Caco-2 (cell line): ENCODE results near the gene CXADR. TPM values are rescaled to one million over a fixed set of nuclear protein-coding genes. Genes with fewer than 3 reads are reported as not detected.
"Not testable (repeated sequence)": the region's sequence is repeated elsewhere in the genome, so short reads cannot be mapped to it uniquely, and the experiment has no call there.

Experiments
- BruUV-seq: library from RNA; stranded (reverse); fragments of 400-500 nt; replicated peaks from 2 replicates; lab custom pipeline; 2021; lab: Mats Ljungman, UMichigan
- CTCF ChIA-PET: fragments of 300-600 bp; sonication (Branson Sonifier 250); formaldehyde crosslinking; loops from one replicate; lab custom pipeline; 2022; ENCODE audit warnings: antibody characterized with exemption; lab: Charles Lee
- POLR2A ChIA-PET: fragments of 300-600 bp; sonication (Branson Sonifier 250); formaldehyde crosslinking; loops from one replicate; lab custom pipeline; 2022; ENCODE audit warnings: antibody characterized with exemption; lab: Charles Lee
- DNase-seq, 2 experiments: peaks; one replicate each; pipeline versions ENCODE4 v3.0.0 to v3.0.0-alpha.2; 2020 to 2022
- H3K27me3 ChIP-seq: replicated peaks from 2 replicates; pipeline ENCODE4 v1.6.0; 2011; ENCODE audit warnings: low read length; ENCODE audit not compliant: control insufficient read depth, insufficient read depth
- H3K36me3 ChIP-seq: 2 replicates; pipeline ENCODE4 v1.5.1; 2011; ENCODE audit warnings: low read length; ENCODE audit not compliant: control insufficient read depth, insufficient read depth
- H3K4me1 ChIP-seq: fragments of 250-450 bp; sonication (Bioruptor Pico); 2 replicates; pipeline ENCODE4 v1.5.1; 2020; ENCODE audit warnings: mild to moderate bottlenecking
- H3K4me3 ChIP-seq: 2 replicates; pipeline ENCODE4 v1.5.1; 2011; ENCODE audit warnings: low read depth, mild to moderate bottlenecking, control low read depth, low read length
- H3K9me3 ChIP-seq: fragments of 250-450 bp; sonication (Bioruptor Pico); 2 replicates; pipeline ENCODE4 v1.5.1; 2020; ENCODE audit warnings: mild to moderate bottlenecking, moderate library complexity
- H3K27ac Mint-ChIP-seq: one replicate; pipeline ENCODE4 v1.8.0; 2022; ENCODE audit warnings: mixed read lengths; ENCODE audit not compliant: unreplicated experiment
- H3K27me3 Mint-ChIP-seq: one replicate; pipeline ENCODE4 v1.8.0; 2022; ENCODE audit warnings: mixed read lengths; ENCODE audit not compliant: insufficient read depth, unreplicated experiment
- H3K36me3 Mint-ChIP-seq: one replicate; pipeline ENCODE4 v1.8.0; 2022; ENCODE audit warnings: mild to moderate bottlenecking, mixed read lengths; ENCODE audit not compliant: insufficient read depth, unreplicated experiment
- H3K4me1 Mint-ChIP-seq: one replicate; pipeline ENCODE4 v1.8.0; 2022; ENCODE audit warnings: low read depth, mixed read lengths; ENCODE audit not compliant: unreplicated experiment
- H3K4me3 Mint-ChIP-seq: one replicate; pipeline ENCODE4 v1.8.0; 2022; ENCODE audit warnings: mild to moderate bottlenecking, moderate library complexity, mixed read lengths; ENCODE audit not compliant: unreplicated experiment
- H3K9me3 Mint-ChIP-seq: one replicate; pipeline ENCODE4 v1.8.0; 2022; ENCODE audit warnings: mixed read lengths; ENCODE audit not compliant: unreplicated experiment
- intact Hi-C: fragments of 100-400 bp; cut with micrococcal nuclease; formaldehyde crosslinking; loops from one replicate; pipeline ENCODE4 v1.10.0; 2022; ENCODE audit not compliant: unreplicated experiment
- total RNA-seq: library from RNA; stranded (reverse); gene quantifications from 2 replicates; pipeline ENCODE4 v1.2.3, GENCODE V29; 2022
- TF ChIP-seq, protein P1 (sequence below), 2 experiments: fragments of 200-600 bp in 1 of 2; IDR thresholded peaks; 1 replicate in 1 of 2; 2 replicates in 1 of 2; pipeline versions ENCODE4 v1.5.1 to v1.8.0; 2011 to 2022; ENCODE audit warnings: antibody characterized with exemption in 1 of 2, control low read depth in 1 of 2, inconsistent platforms in 1 of 2, low read depth in 1 of 2, low read length in 1 of 2, mild to moderate bottlenecking in 1 of 2, moderate library complexity in 1 of 2; ENCODE audit not compliant: insufficient read depth in 1 of 2, severe bottlenecking in 1 of 2, unreplicated experiment in 1 of 2

CXADR gene
- total RNA-seq, 1 experiment from 2014 or later: 102 TPM

DNA sequence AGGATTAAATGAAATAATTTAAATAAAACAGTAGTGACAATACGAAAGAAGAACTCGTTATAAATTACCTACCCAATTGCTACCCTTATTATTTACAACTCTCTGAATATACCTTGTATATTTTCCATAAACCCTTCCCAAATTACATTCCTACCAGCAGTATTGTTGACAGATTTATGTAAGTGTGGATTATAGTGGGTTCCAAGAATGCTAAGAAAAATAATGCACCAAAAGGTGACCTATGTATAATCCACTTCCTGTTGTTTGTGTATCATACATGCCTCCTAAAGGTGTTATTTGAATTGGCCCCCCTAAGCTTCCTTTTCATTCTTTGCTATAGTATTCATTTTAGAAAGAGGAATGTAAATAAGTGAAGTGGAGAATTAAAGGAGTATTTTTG is 33.2 kb upstream of the CXADR start:
- H3K27me3 Mint-ChIP-seq: no peaks in the 10 kb centered on the region
- no peak for DNase-seq
- H3K4me3 Mint-ChIP-seq: no peak overlapping the region
- no peaks in the 10 kb centered on the region for H3K4me1 Mint-ChIP-seq
- Histone ChIP-seq H3K36me3 (no peaks in the 10 kb centered on the region), H3K4me3 (no peak overlapping the region), H3K4me1 (no peaks in the 10 kb centered on the region), H3K9me3 (no peaks in the 10 kb centered on the region), H3K27me3 (no peaks in the 10 kb centered on the region)
- ChIA-PET CTCF (interaction anchor here (0.7 kb wide), 1 partner anchor 75 kb away, joined by 3 read pairs; no protein-coding TSS in a partner anchor), POLR2A (no interaction called here)
- no peaks in the 10 kb centered on the region for H3K9me3 Mint-ChIP-seq
- intact Hi-C loops: no loop called here
- no peak overlapping the region for H3K27ac Mint-ChIP-seq
- H3K36me3 Mint-ChIP-seq: no peaks in the 10 kb centered on the region
- BruUV-seq: no TSS peak
- TF ChIP-seq, protein P1, sequence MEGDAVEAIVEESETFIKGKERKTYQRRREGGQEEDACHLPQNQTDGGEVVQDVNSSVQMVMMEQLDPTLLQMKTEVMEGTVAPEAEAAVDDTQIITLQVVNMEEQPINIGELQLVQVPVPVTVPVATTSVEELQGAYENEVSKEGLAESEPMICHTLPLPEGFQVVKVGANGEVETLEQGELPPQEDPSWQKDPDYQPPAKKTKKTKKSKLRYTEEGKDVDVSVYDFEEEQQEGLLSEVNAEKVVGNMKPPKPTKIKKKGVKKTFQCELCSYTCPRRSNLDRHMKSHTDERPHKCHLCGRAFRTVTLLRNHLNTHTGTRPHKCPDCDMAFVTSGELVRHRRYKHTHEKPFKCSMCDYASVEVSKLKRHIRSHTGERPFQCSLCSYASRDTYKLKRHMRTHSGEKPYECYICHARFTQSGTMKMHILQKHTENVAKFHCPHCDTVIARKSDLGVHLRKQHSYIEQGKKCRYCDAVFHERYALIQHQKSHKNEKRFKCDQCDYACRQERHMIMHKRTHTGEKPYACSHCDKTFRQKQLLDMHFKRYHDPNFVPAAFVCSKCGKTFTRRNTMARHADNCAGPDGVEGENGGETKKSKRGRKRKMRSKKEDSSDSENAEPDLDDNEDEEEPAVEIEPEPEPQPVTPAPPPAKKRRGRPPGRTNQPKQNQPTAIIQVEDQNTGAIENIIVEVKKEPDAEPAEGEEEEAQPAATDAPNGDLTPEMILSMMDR (IDR thresholded peaks at IDR 0.05; ENCODE audit: insufficient read depth in 1 of 2, low read depth in 1 of 2, low read length in 1 of 2, severe bottlenecking in 1 of 2, unreplicated experiment in 1 of 2): no peak

DNA sequence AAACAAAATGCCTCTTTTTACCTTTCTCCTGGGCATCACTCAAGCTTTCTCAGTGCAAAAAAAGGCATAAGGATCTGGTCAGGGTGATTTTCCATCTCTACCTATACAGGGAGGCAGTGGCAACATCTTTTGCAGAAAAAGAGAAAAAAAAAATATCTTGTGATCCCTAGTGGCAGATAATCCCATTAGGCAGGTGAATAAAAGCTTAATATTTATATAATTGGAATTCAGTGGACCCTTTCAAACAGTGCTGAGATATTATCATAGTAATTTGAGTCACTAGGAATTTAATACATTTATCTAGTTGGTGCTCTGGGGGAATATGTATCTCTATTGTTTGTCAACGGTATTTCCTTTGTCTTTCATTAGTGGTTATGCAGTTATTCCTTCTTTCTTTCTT is 29.9 kb upstream of the CXADR start:
- no TSS peak for BruUV-seq
- no peaks in the 10 kb centered on the region for H3K36me3 Mint-ChIP-seq
- ChIA-PET CTCF (interaction anchor here (0.5 kb wide), 1 partner anchor 60 kb away, joined by 3 read pairs; no protein-coding TSS in a partner anchor), POLR2A (interaction anchor here (0.6 to 0.7 kb wide), 2 partner anchors 19 to 23 kb away, joined by 3 read pairs; no protein-coding TSS in a partner anchor)
- H3K4me1 ChIP-seq: no peaks in the 10 kb centered on the region
- no peak overlapping the region for H3K4me3 Mint-ChIP-seq
- no peak for DNase-seq
- H3K9me3 Mint-ChIP-seq: no peaks in the 10 kb centered on the region
- no peaks in the 10 kb centered on the region for H3K9me3 ChIP-seq
- intact Hi-C loops: no loop called here
- no peak overlapping the region for H3K4me3 ChIP-seq
- H3K36me3 ChIP-seq: no peaks in the 10 kb centered on the region
- H3K27ac Mint-ChIP-seq: no peak overlapping the region
- no peaks in the 10 kb centered on the region for H3K27me3 ChIP-seq
- no peaks in the 10 kb centered on the region for H3K4me1 Mint-ChIP-seq
- H3K27me3 Mint-ChIP-seq: no peaks in the 10 kb centered on the region
- TF ChIP-seq, protein P1 (IDR thresholded peaks at IDR 0.05; ENCODE audit: insufficient read depth in 1 of 2, low read depth in 1 of 2, low read length in 1 of 2, severe bottlenecking in 1 of 2, unreplicated experiment in 1 of 2): no peak

DNA sequence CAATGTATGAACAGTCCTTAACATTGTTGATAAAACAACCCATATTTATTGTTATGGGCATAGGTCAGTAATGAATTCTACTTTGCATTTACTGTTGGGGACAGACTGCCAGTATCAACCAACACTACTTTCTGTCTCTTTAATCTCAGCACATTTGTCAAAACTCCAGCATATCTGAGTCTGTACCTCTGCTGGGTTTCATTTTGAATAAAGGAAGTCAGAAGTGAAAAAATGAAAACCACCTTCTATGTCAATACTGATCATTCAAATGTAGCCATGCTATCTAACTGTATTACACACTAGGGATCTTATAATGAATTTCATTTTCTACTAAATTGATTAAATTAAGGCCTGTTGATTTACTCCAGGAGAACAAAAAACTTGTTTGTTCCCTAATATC is 24.2 kb upstream of the CXADR start:
- Histone ChIP-seq H3K4me1 (peaks cover 6% of the 10 kb centered on the region), H3K36me3 (no peaks in the 10 kb centered on the region), H3K27me3 (no peaks in the 10 kb centered on the region), H3K4me3 (no peak overlapping the region), H3K9me3 (no peaks in the 10 kb centered on the region)
- ChIA-PET POLR2A (no interaction called here), CTCF (no interaction called here)
- Mint-ChIP-seq H3K9me3 (no peaks in the 10 kb centered on the region), H3K4me1 (peaks cover 7% of the 10 kb centered on the region), H3K4me3 (no peak overlapping the region), H3K27ac (no peak overlapping the region), H3K36me3 (no peaks in the 10 kb centered on the region), H3K27me3 (no peaks in the 10 kb centered on the region)
- no peak for DNase-seq
- intact Hi-C loops: no loop called here
- TF ChIP-seq, protein P1 (IDR thresholded peaks at IDR 0.05; ENCODE audit: insufficient read depth in 1 of 2, low read depth in 1 of 2, low read length in 1 of 2, severe bottlenecking in 1 of 2, unreplicated experiment in 1 of 2): no peak
- BruUV-seq: no TSS peak

DNA sequence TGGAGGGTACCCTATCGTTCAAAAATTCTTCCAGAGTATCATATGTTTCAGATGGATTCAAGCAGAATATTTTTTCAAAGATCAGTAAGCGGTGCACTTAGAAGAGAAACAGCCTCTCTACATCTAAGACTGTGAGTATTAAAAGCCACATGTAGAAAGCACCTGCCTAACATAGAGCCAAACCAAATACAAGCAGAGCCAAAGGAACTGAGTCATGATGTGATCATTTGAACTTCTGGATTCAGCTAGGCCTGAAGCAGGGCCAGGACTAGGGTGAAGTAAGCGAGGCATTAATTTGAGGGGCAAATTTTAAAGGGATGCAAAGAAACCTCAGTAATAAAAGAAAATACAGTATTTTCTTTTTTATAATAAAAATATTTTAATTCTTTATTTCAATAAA is 23.3 kb upstream of the CXADR start:
- H3K27me3 Mint-ChIP-seq, H3K4me3 ChIP-seq, H3K4me1 ChIP-seq, H3K9me3 Mint-ChIP-seq, DNase-seq, H3K9me3 ChIP-seq, H3K4me3 Mint-ChIP-seq, H3K36me3 Mint-ChIP-seq, intact Hi-C loops, POLR2A ChIA-PET, H3K4me1 Mint-ChIP-seq, H3K27ac Mint-ChIP-seq, BruUV-seq, H3K36me3 ChIP-seq, CTCF ChIA-PET, H3K27me3 ChIP-seq: not testable (repeated sequence)
